Erythroblast (primary cell): ENCODE results near the gene RCCD1.

Experiments used
- GATA1 ChIP-seq: IDR thresholded peaks from 2 replicates; pipeline ENCODE4 v1.6.1; 2011; ENCODE audit warnings: low read depth, mild to moderate bottlenecking, control low read depth, low read length, moderate library complexity
- POLR2A ChIP-seq: IDR thresholded peaks from 2 replicates; pipeline ENCODE4 v1.6.1; 2011; ENCODE audit warnings: mild to moderate bottlenecking, low read length

GRCh38 chr15:90938261-90938660 lies 16.4 kb upstream of the RCCD1 start:
- TF ChIP-seq POLR2A, result no peak
- TF ChIP-seq GATA1, result no peak
